Smooth muscle cell of the brain vasculature (primary cell): Measurements from ENCODE around the gene TENM3.
"Not testable (repeated sequence)": the region's sequence is repeated elsewhere in the genome, so short reads cannot be mapped to it uniquely, and the experiment has no call there.

ENCODE experiments used
- DNase-seq: peaks from one replicate; pipeline ENCODE4 v3.0.0-alpha.2; 2012; ENCODE audit warnings: low read depth, low spot score

TENM3 gene

GRCh38 chr4:182807767-182808548, 564.8 kb downstream of the TENM3 start:
- no peak for DNase-seq

- no peak for DNase-seq
Observed at GRCh38 chr4:182808673-182809416, 565.6 kb downstream of the TENM3 start.

- DNase-seq, result no peak
Observed at GRCh38 chr4:182809417-182810102, 566.4 kb downstream of the TENM3 start.

GRCh38 chr4:182810103-182810615, 567.0 kb downstream of the TENM3 start:
- no peak for DNase-seq

GRCh38 chr4:182812916-182813315, 569.7 kb downstream of the TENM3 start:
- no peak for DNase-seq

GRCh38 chr4:182814065-182814464, 570.9 kb downstream of the TENM3 start:
- not testable (repeated sequence) for DNase-seq

- DNase-seq, result no peak
Observed at GRCh38 chr4:182818926-182819730, 575.9 kb downstream of the TENM3 start.

- no peak for DNase-seq
Observed at GRCh38 chr4:182819751-182820150, 576.5 kb downstream of the TENM3 start.

GRCh38 chr4:182822554-182822953, 579.4 kb downstream of the TENM3 start:
- no peak for DNase-seq

- DNase-seq, result no peak
Observed at GRCh38 chr4:182823576-182823975, 580.4 kb downstream of the TENM3 start.

- no peak for DNase-seq
Observed at GRCh38 chr4:182825003-182825402, 581.8 kb downstream of the TENM3 start.

GRCh38 chr4:182825786-182826185, 582.6 kb downstream of the TENM3 start:
- DNase-seq, result no peak

GRCh38 chr4:182826391-182826790, 583.2 kb downstream of the TENM3 start:
- DNase-seq, result no peak

GRCh38 chr4:182827166-182827565, 584.0 kb downstream of the TENM3 start:
- DNase-seq, result no peak

GRCh38 chr4:182827954-182828353, 584.8 kb downstream of the TENM3 start:
- DNase-seq, result no peak

- DNase-seq, result no peak
Observed at GRCh38 chr4:182828360-182829025, 585.3 kb downstream of the TENM3 start.

GRCh38 chr4:182829196-182829595, 586.0 kb downstream of the TENM3 start:
- no peak for DNase-seq

GRCh38 chr4:182831376-182831775, 588.2 kb downstream of the TENM3 start:
- DNase-seq, result no peak

- no peak for DNase-seq
Observed at GRCh38 chr4:182832352-182833120, 589.3 kb downstream of the TENM3 start.
